Smooth muscle cell (in vitro differentiated cells): ENCODE measurements around the gene LAMC2. TPM values are rescaled to one million over a fixed set of nuclear protein-coding genes. Genes with fewer than 3 reads are reported as not detected.

Experiments
- DNase-seq: peaks from one replicate; lab custom pipeline; 2025; ENCODE audit not compliant: unreplicated experiment; lab: John Stamatoyannopoulos, UW
- H2AFZ ChIP-seq: fragments of 200-600 bp; sonication (generic); 2 replicates; pipeline ENCODE4 v1.6.0; 2016; ENCODE audit warnings: antibody characterized with exemption, low read depth, mild to moderate bottlenecking
- H3F3A ChIP-seq: fragments of 200-600 bp; sonication (generic); 2 replicates; pipeline ENCODE4 v1.6.0; 2017; ENCODE audit warnings: antibody characterized with exemption, low read depth
- H3K27ac ChIP-seq: fragments of 200-600 bp; sonication (generic); 2 replicates; pipeline ENCODE4 v1.5.1; 2016; ENCODE audit warnings: low read depth, mild to moderate bottlenecking
- H3K27me3 ChIP-seq: fragments of 200-600 bp; sonication (generic); 2 replicates; pipeline ENCODE4 v1.6.1; 2016; ENCODE audit warnings: low read depth, mild to moderate bottlenecking
- H3K36me3 ChIP-seq: fragments of 200-600 bp; sonication (generic); 2 replicates; pipeline ENCODE4 v1.5.1; 2016; ENCODE audit warnings: low read depth
- H3K4me1 ChIP-seq: fragments of 200-600 bp; sonication (generic); 2 replicates; pipeline ENCODE4 v1.5.1; 2016; ENCODE audit warnings: low read depth
- H3K4me2 ChIP-seq: fragments of 200-600 bp; sonication (generic); 2 replicates; pipeline ENCODE4 v1.6.0; 2016; ENCODE audit warnings: mild to moderate bottlenecking
- H3K4me3 ChIP-seq: fragments of 200-600 bp; sonication (generic); 2 replicates; pipeline ENCODE4 v1.5.1; 2016; ENCODE audit warnings: mild to moderate bottlenecking
- H3K79me2 ChIP-seq: fragments of 200-600 bp; sonication (generic); 2 replicates; pipeline ENCODE4 v1.6.0; 2016; ENCODE audit warnings: low read depth, mild to moderate bottlenecking
- H3K9ac ChIP-seq: fragments of 200-600 bp; sonication (generic); 2 replicates; pipeline ENCODE4 v1.6.0; 2016; ENCODE audit warnings: low read depth
- H3K9me3 ChIP-seq: fragments of 200-600 bp; sonication (generic); replicated peaks from 2 replicates; pipeline ENCODE4 v1.5.1; 2016; ENCODE audit warnings: low read depth
- H4K20me1 ChIP-seq: fragments of 200-600 bp; sonication (generic); 2 replicates; pipeline ENCODE4 v1.6.0; 2016; ENCODE audit warnings: low read depth
- WGBS: methylation state at CpG from one replicate; pipeline ENCODE4 v1.1.7; 2016; ENCODE audit warnings: low lambda C conversion rate; 5-methylcytosine and 5-hydroxymethylcytosine counted together
- polyA plus RNA-seq: library from polyadenylated mRNA; unstranded; fragments of >200 nt; fragmentation: Nextera tagmentation; extraction: Ambion mirVana; gene quantifications from 2 replicates; pipeline ENCODE4 v1.2.1, GENCODE V29; 2016
- total RNA-seq: library from RNA; depleted of rRNA; stranded (reverse); fragments of >200 nt; gene quantifications from 2 replicates; pipeline ENCODE4 v1.2.3, GENCODE V29; 2014
- TF ChIP-seq, protein P1 (sequence below): fragments of 200-600 bp; sonication (generic); IDR thresholded peaks from 2 replicates; pipeline ENCODE4 v1.5.1; 2017; ENCODE audit warnings: borderline replicate concordance, mild to moderate bottlenecking, antibody characterized with exemption; ENCODE audit not compliant: insufficient read depth, poor library complexity, severe bottlenecking

LAMC2 gene
- total and polyA plus RNA-seq, 2 experiments from 2014 or later, result 35.1 to 120 TPM

DNA sequence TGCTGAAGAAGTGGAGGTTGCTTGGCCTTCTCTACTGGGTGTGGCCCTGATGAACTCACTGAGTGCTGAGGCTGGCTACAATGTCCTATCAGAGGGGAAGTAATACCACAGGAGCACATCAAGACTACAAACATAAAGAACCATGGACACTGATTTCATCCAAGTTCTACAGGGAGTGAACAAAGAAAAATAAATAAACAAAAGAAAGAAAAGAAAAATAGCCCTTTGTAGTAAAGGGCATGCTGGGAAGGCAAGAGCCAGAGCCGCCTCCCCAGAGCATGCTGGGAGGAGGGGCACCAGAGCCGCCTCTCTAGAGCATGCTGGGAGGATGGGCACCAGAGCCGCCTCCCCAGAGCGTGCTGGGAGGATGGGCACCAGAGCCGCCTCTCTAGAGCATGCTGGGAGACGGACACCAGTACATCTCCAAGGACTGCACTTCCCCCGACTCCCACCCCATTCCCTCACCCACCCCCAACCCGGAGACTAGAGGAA lies 65.9 kb downstream of the LAMC2 start:
- Histone ChIP-seq H3K9me3 (peaks cover 5% of the 10 kb centered on the region), H3K4me2 (no peak overlapping the region), H3K4me3 (no peak overlapping the region), H3K27ac (no peak overlapping the region), H3K4me1 (no peaks in the 10 kb centered on the region), H3K79me2 (no peaks in the 10 kb centered on the region), H2AFZ (no peak overlapping the region), H3K36me3 (no peaks in the 10 kb centered on the region), H3F3A (no peaks in the 10 kb centered on the region), H4K20me1 (no peaks in the 10 kb centered on the region), H3K9ac (no peak overlapping the region), H3K27me3 (no peaks in the 10 kb centered on the region)
- 94% methylated on average over 8 of the region's 8 CpGs for WGBS
- no peak for DNase-seq
- TF ChIP-seq, protein P1, sequence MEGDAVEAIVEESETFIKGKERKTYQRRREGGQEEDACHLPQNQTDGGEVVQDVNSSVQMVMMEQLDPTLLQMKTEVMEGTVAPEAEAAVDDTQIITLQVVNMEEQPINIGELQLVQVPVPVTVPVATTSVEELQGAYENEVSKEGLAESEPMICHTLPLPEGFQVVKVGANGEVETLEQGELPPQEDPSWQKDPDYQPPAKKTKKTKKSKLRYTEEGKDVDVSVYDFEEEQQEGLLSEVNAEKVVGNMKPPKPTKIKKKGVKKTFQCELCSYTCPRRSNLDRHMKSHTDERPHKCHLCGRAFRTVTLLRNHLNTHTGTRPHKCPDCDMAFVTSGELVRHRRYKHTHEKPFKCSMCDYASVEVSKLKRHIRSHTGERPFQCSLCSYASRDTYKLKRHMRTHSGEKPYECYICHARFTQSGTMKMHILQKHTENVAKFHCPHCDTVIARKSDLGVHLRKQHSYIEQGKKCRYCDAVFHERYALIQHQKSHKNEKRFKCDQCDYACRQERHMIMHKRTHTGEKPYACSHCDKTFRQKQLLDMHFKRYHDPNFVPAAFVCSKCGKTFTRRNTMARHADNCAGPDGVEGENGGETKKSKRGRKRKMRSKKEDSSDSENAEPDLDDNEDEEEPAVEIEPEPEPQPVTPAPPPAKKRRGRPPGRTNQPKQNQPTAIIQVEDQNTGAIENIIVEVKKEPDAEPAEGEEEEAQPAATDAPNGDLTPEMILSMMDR, result no peak

DNA sequence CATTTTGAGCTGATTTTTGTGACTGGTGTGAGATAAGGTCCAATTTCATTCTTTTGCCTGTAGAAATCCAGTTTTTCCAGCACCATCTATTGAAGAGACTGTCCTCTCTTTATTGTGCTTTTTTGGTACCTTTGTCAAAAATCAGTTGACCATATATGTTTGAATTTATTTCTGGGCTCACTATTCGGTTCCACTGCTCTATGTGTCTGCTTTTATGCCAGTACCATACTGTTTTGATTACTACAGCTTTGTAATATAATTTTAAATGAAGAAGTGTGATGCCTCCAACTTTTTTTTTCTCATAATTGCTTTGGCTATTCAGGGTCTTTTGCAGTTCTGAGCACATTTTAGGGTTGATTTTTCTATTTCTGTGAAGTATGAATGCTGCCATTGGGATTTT lies 69.0 kb downstream of the LAMC2 start:
- Histone ChIP-seq H3K27ac (no peak overlapping the region), H4K20me1 (no peaks in the 10 kb centered on the region), H3F3A (no peaks in the 10 kb centered on the region), H2AFZ (no peak overlapping the region), H3K79me2 (no peaks in the 10 kb centered on the region), H3K27me3 (no peaks in the 10 kb centered on the region), H3K4me3 (no peak overlapping the region), H3K9ac (no peak overlapping the region), H3K4me1 (no peaks in the 10 kb centered on the region), H3K4me2 (no peak overlapping the region), H3K9me3 (peaks cover 5% of the 10 kb centered on the region), H3K36me3 (no peaks in the 10 kb centered on the region)
- DNase-seq, result no peak
- WGBS, result 87% methylated on average over 1 of the region's 1 CpG
- TF ChIP-seq, protein P1, result no peak

DNA sequence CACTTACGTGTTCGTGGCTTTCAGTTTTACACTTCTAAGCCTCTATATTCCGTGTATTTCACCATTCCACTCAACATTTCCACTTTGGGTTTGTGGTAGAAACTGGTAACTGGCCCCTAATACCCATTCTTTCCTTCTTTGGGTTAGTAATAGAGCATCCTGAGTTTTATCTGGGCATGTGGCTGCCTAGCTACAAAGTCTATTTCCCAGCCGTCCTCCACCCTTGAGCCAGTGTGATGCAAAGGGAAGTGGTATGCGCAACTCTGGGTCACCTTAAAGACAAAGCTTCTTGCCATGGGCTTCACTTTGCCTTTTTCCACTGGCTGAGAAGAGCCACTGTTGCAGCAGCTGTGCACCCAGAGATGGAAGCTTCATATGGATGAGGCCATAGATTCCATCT lies 73.9 kb downstream of the LAMC2 start:
- Histone ChIP-seq H3K79me2 (no peaks in the 10 kb centered on the region), H3K4me2 (no peak overlapping the region), H3F3A (no peaks in the 10 kb centered on the region), H3K9ac (no peak overlapping the region), H3K4me3 (no peak overlapping the region), H3K36me3 (no peaks in the 10 kb centered on the region), H2AFZ (no peak overlapping the region), H3K9me3 (peaks cover 4% of the 10 kb centered on the region), H4K20me1 (no peaks in the 10 kb centered on the region), H3K27me3 (no peaks in the 10 kb centered on the region), H3K27ac (no peak overlapping the region), H3K4me1 (no peaks in the 10 kb centered on the region)
- no peak for DNase-seq
- 90% methylated on average over 5 of the region's 5 CpGs for WGBS
- TF ChIP-seq, protein P1, result no peak

DNA sequence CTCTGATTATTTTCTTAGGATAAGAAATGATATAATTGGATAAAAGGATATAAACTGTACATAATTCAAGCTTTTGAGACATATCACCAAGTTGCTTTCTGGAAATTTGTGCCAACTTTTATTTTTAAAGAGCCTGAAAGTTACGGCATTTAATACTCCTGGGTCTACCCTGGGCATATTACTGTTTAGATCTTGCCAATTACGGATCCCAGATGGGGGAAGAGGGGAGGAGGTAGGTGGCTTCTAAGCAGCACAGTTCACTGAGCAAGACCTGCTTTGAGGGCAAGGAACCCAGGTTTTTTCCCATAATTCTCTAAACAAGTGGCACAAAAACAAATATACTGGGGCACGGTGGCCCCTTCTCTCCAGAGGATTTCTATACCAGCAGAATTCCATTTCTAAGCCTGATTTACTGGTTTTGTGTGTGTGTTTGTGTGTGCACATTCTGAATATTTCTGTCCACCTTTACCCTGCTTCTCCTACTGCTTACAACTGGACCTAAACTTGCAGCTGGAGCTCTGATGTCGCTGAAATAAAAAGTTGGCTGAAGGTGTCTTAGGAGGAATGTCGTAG lies 76.7 kb downstream of the LAMC2 start:
- no peaks in the 10 kb centered on the region for H3K36me3 ChIP-seq
- DNase-seq, result no peak
- peak overlapping the region; percentile 25 for H2AFZ ChIP-seq
- no peak overlapping the region for H3K9ac ChIP-seq
- TF ChIP-seq, protein P1, result no peak
- H3F3A ChIP-seq, result no peaks in the 10 kb centered on the region
- no peaks in the 10 kb centered on the region for H3K9me3 ChIP-seq
- 90% methylated on average over 5 of the region's 5 CpGs for WGBS
- H4K20me1 ChIP-seq, result no peaks in the 10 kb centered on the region
- H3K4me2 ChIP-seq, result no peak overlapping the region
- no peak overlapping the region for H3K4me3 ChIP-seq
- no peak overlapping the region for H3K27ac ChIP-seq
- no peaks in the 10 kb centered on the region for H3K79me2 ChIP-seq
- H3K27me3 ChIP-seq, result no peaks in the 10 kb centered on the region
- H3K4me1 ChIP-seq, result no peaks in the 10 kb centered on the region
